ENCODE measurements around the gene TARDBP.
"Not testable (repeated sequence)": the region's sequence is repeated elsewhere in the genome, so short reads cannot be mapped to it uniquely, and the experiment has no call there.

The TARDBP gene

DNA sequence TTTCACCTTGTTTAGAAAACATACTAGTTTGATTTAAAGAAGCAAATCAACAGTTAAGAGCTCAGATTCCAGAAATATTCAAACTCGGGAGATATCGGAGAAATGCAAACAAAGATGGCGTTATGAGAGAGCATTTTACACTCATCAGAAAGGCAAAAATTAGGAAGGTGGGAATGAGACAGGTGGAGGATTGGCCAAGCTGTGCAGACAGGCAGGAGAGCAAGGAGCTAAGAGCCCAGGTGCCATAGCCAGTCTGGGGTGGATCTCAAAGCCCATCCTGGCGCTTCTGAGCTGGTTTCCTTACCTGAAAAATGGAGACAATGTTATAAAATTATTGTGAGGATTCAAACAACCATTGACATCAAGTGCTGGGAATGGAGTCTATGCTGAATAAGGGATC, 19.6 kb upstream of the TARDBP start:
- no peak for DNase-seq (ENCODE audit: low read depth, low spot score)

DNA sequence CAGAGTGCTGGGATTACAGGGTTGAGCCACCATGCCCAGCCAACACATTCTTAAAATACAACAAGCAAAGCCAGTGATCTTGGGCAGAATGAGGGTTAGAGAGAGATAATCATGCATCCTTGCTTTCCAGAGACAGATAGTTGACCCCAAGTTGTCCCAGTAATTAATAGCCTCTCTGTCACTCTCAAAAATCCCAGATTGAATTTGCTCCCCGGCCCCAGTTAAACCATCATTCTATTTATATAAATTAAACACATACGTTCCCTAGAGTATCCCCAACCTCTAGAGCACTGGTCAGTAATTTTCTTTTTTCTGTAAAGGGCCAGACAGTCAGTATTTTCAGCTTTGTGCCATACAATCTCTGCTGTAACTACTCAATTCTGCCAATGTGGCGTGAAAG, 16.4 kb upstream of the TARDBP start:
- DNase-seq (ENCODE audit: low read depth, low spot score), result no peak

DNA sequence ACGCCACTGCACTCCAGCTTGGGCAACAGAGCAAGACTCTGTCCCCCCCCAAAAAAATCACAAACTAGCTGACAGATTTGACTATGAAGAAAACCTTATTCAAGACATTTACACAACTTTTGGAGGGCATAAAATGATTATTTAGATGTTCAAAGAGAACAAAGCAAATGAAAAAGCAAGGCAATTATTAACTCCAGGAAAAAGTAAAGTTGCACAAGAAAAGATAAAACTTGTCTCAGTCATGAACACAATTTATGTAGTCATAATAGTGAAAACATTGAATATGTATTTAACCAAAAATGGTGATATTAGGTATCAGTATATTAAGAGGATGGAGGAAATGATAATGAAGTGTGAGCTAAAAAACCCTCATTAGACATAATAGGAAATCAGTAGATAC, 11.9 kb upstream of the TARDBP start:
- no peak for DNase-seq (ENCODE audit: low read depth, low spot score)

DNA sequence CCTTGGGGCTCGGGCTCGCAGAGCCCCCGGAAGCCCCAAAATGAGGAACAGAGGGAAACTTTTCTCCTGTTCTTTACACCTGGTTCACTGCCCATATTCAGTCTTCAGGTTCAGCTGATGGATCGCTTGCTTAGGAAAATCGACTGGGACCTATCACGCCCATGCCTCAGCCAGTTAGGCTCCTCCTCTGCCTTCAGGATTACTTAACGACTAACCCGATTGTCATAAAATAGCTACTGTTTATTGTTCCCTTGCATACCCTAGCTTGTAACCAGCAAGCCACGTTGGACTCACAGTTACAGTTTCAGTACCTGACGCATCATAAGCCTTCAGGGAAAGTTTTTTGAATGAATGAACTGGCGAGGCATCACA, 692 bp downstream of the TARDBP start:
- DNase-seq (ENCODE audit: low read depth, low spot score), result no peak

DNA sequence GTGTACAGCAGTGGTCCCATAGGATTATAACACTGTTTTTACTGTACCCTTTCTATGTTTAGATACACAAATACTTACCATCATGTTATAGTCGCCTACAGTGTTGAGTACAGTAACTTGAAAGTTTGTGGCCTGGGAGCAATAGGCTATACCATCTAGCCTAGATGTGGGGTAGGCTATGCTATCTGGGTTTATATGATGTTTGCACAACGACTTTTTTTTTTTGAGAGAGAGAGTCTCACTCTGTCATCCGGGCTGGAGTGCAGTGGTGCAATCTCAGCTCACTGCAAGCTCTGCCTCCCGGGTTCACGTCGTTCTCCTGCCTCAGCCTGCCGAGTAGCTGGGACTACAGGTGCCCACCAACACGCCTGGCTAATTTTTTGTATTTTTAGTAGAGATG, 6.9 kb downstream of the TARDBP start:
- not testable (repeated sequence) for DNase-seq (ENCODE audit: low read depth, low spot score)

DNA sequence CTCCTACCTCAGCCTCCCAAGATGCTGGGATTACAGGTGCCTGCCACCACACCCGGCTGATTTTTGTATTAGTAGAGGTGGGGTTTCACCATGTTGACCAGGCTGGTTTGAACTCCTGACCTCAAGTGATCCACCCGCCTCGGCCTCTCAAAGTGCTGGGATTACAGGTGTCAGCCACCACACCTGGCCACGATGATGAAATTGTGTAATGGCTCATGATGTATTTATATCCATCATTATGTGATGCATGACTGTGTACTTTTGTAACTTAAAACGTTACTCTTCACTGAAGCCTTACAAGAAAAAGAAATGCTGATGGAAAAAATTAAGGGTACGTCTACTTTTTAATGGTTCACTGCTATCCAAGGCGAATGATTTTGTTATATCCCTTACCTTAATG, 7.5 kb downstream of the TARDBP start:
- DNase-seq (ENCODE audit: low read depth, low spot score), result no peak

DNA sequence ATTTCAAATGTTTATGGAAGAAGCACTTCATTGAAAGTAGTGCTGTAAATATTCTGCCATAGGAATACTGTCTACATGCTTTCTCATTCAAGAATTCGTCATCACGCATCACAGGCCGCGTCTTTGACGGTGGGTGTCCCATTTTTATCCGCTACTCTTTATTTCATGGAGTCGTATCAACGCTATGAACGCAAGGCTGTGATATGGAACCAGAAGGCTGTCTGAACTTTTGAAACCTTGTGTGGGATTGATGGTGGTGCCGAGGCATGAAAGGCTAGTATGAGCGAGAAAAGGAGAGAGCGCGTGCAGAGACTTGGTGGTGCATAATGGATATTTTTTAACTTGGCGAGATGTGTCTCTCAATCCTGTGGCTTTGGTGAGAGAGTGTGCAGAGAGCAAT, 10.7 kb downstream of the TARDBP start:
- DNase-seq (ENCODE audit: low read depth, low spot score), result no peak

DNA sequence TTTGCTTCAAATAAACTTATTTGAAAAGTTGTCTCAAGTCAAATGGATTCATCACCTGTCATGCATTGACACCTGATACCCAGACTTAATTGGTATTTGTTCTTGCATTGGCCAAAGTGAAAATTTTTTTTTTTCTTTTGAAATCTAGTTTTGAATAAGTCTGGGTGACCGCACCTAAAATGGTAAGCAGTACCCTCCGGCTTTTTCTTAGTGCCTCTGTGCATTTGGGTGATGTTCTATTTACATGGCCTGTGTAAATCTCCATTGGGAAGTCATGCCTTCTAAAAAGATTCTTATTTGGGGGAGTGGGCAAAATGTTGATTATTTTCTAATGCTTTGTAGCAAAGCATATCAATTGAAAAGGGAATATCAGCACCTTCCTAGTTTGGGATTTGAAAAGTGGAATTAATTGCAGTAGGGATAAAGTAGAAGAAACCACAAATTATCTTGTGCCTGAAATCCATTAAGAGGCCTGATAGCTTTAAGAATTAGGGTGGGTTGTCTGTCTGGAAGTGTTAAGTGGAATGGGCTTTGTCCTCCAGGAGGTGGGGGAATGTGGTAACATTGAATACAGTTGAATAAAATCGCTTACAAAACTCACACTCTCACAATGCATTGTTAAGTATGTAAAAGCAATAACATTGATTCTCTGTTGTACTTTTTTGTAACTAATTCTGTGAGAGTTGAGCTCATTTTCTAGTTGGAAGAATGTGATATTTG, 11.9 kb downstream of the TARDBP start:
- DNase-seq (ENCODE audit: low read depth, low spot score), result no peak

DNA sequence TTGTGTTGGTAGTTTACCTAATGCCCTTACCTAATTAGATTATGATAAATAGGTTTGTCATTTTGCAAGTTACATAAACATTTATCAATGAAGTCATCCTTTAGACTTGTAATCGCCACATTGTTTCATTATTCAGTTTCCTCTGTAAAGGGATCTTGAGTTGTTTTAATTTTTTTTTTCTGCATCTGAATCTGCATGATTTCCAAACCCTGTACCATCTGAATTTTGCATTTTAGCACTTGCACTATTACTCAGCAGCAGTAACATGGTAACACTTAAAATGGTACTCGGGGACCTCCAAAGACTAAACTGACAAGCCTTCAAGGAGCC, 12.4 kb downstream of the TARDBP start:
- no peak for DNase-seq (ENCODE audit: low read depth, low spot score)

DNA sequence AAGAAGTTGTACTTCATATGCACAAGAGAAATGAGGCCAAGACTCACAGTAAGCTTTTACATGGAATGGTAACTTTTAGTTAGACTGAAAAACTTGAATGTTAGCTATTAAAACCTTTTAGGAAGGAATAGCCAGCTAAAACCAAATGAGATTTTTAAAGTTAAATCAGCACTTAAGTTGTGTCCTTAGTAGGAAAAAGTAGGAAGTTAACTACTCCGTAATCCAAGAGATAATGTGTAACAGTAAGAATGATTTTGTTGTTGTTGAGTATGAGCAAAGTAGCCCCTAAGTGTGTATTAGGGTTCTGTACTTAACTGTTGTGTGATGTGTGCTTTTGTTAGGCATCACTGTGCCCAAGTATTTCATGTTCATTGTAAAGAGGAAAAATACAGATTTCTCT, 13.2 kb downstream of the TARDBP start:
- no peak for DNase-seq (ENCODE audit: low read depth, low spot score)

DNA sequence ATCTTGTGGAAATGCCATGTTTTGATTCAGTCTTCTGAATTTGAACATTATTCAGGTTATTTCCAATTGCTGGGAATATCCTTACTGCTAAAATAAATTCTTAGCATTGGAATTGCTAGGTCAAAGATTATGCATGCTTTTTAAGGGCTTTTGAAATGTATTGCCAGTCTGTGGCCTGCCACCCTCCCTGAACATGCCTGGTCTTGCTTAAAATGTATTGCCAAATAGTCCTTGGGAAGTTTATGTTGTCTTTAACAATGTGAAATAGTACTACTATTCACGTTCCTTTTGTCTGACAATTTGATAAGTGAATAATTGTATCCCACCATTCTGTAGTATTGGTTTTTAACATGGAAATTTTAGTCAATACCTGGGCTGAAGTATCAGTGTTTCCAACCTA, 13.6 kb downstream of the TARDBP start:
- no peak for DNase-seq (ENCODE audit: low read depth, low spot score)

DNA sequence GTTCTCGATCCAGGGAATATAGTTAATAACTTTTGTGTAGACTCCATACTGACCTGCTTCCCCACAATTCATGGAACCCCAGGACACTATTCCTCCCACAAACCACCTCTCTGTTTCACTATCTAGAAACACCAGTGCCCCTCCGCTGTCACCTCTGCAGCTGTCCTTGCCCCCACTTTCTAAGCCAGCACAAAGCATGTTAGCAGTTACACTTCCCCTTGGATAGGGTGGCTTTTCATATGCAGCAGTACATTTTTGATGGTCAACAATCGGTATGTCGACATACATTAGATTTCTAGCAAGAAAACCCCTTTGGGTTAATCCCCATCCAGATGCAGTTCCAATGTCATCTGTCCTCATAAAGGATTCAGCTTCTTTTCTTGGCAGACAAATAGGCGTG, 14.4 kb downstream of the TARDBP start:
- DNase-seq (ENCODE audit: low read depth, low spot score), result no peak

DNA sequence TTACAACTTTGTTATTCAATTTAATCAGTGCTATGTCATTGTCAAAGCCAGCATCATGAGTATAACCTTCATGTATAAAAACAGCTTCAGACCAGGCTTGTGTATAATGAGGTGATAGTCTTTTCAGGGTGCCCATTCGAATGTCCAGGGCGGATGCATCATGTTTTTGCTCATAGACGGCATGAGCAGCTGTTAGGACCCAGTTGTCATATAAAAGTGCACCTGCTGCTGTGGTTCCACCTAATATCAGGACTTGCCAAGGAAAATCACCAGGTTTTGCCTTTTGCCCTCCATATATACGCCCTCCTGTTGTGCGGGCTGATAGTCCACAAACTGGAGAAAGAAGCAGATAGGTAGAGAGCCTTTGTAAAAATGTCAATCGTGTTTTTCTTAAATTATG, 14.9 kb downstream of the TARDBP start:
- no peak for DNase-seq (ENCODE audit: low read depth, low spot score)

DNA sequence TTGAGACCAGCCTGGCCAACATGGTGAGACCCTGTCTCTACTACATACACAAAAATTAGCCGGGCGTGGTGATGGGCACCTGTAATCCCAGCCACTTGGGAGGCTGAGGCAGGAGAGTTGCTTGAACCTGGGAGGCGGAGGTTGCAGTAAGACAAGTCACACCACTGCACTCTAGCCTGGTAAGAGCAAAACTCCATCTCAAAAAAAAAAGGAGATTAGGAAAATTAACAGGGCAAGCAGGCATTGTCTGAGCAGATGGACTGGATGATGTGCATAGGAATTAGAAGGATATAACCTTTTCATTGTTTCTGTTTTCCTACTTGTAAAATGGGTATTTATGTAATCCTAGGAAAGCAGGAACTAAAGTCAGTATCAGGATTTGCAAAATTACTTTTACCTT, 15.6 kb downstream of the TARDBP start:
- DNase-seq (ENCODE audit: low read depth, low spot score), result no peak

DNA sequence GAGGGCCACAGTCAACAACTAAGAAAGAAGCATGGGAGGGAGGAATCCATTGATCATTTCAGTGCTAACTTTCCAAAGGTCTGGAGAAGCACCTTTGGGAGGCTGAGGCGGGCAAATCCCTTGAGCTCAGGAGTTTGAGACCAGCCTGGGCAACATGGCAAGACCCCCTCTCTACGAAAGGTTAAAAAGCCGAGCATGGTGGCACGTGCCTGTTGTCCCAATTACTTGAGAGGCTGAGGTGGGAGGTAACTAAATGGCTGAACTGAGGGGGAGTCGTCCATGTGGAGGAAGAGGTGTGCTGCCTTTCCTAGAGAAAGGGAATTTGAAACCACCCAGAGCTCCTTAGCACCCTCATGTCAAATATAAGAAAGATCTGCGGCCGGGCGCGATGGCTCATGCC, 18.4 kb downstream of the TARDBP start:
- DNase-seq (ENCODE audit: low read depth, low spot score), result no peak

DNA sequence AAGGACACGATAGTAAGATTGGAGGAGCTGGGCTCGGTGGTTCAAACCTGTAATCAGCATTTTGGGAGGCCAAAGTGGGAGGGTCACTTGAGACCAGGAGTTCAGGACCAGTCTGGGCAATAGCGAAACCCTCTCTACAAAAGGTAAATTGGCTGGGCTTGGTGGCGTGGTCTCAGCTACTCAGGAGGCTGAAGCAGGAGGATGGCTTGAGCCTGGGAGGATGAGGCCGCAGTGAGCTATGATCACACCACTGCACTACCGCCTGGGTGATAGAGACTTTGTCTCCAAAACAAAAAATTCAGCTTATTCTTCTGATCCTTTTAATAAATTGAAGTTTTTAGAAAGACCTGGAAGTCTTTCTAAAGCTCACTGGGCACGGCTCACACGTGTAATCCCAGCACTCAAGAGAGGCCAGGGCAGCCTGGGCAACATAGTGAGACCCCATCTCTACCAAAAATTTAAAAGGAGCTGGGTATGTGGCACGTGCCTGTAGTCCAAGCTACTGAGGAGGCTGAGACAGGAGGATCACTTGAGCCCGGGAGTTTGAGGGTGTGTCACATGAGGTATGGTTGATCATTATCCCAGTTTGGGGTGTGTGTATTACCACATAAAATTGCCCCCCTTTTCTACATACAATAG, 19.3 kb downstream of the TARDBP start:
- no peak for DNase-seq (ENCODE audit: low read depth, low spot score)

DNA sequence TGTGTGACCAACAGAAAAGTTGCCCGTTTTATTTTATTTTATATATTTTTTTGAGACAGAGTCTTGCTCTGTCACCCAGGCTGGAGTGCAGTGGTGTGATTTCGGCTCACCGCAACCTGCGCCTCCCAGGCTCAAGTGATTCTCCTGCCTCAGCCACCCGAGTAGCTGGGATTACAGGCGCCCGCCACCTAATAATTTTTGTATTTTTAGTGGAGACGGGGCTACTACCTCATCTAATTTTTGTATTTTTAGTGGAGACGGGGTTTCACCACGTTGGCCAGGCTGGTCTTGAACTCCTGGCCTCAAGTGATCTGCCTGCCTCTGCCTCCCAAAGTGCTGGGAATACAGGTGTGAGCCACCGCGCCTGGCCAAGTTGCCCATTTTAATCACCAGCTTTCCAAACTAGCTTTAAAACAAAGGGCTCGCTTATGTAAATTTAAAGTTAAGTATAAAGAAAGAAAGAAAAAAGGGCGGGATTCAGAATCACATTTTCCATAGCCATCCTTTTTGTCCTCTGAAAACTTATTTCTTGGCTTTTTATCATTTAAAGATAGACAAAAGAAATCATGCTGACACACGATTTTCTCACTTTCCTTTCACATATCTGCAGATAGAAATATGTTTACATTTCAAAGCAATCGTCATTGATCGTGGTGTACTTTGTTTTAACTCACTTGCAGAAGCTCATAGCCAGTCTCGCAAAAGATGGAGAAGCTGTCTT, 24.7 kb downstream of the TARDBP start:
- not testable (repeated sequence) for DNase-seq (ENCODE audit: low read depth, low spot score)

DNA sequence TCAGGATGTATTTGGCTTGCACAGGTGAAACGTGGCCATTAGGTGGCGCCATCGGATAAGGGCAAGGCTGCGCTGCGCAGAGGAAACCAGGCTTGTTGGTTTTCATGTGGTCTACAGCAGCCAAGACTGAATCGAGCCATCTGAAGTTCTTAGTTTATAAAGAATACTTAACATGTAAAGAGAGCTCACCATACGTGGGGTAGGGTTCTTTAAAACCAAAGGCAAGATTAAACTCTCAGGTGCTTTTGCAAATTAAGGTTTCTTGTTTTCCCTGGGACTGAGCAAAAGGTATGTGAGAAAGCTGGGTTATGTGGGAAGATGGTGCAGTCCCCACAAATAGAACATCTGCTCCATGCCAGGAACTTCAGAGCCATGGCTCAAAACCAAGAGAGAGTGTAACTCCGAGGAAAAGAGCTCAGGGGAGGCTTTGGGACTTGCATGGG, 25.3 kb downstream of the TARDBP start:
- no peak for DNase-seq (ENCODE audit: low read depth, low spot score)

DNA sequence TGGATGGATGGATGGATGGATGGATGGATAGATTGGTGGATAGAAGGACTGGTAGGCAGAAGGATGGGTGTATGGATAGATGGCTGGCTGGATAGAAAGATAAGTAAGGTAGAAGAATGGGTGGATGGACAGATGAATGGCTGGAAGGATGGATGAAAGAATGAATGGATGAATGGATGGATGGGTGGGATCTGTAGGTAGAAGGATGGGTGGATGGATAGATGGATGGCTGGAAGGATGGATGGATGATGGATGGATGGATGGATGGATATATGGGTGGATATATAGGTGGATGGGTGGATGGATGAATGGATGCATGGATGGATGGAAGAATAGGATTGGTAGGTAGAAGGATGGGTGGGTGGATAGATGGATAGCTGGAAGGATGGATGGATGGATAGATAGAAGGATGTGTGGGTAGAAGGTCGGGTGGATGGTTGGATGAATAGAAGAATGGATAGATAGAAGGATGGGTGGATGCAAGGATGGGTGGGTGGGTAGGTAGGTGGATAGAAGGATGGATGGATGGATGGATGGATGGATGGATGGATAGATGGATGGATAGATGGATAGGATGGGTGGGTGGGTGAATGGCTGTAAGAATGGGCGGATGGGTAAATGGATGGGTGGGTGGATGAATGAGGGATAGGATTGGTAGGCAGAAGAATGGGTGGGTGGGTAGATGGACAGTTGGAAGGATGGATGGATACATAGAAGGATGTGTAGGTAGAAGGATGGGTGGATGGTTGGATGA, 27.1 kb downstream of the TARDBP start:
- no peak for DNase-seq (ENCODE audit: low read depth, low spot score)

DNA sequence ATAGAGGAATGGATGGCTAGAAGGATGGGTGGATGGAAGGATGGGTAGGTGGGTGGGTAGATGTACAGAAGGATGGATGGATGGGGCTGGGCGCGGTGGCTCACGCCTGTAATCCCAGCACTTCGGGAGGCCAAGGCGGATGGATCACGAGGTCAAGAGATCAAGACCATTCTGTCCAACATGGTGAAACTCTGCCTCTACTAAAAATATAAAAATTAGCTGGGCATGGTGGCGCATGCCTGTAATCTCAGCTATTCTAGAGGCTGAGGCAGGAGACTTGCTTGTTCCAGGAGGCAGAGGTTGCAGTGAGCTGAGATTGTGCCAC, 27.6 kb downstream of the TARDBP start:
- not testable (repeated sequence) for DNase-seq (ENCODE audit: low read depth, low spot score)

DNA sequence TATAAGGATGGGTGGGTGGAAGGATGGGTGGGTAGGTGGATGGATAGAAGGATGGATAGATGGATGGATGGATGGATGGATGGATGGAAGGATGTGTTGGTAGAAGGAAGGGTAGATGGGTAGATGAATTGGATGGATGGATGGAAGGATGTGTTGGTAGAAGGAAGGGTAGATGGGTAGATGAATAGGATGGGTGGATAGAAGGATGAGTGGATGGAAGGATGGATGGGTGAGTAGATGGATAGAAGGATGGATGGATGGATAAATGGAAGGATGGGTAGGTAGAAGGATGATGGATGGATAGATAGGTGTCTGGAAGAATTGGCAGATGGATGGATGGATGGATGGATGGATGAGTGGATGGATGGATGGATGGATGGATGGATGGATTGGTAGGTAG, 28.6 kb downstream of the TARDBP start:
- no peak for DNase-seq (ENCODE audit: low read depth, low spot score)

DNA sequence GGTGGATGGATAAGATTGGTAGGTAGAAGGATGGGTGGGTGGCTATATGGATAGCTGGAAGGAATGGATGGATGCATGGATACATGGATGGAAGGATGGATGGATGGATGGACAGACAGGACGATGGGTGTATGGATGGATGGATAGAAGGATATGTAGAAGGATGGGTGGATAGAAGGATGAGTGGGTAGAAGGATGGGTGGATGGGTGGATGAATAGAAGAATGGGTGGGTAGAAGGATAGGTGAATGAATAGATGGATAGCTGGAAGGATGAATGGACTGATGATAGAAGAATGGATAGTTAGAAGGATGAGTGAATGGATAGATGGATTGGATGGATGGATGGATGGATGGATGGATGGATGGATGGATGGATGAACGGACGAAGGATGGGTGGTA, 29.6 kb downstream of the TARDBP start:
- no peak for DNase-seq (ENCODE audit: low read depth, low spot score)

All from iPS DF 19.7 (cell line).